GM06990 (cell line): Measurements from ENCODE around the gene BRCA2.
"Not testable (repeated sequence)": the region's sequence is repeated elsewhere in the genome, so short reads cannot be mapped to it uniquely, and the experiment has no call there.

ENCODE experiments used
- DNase-seq: peaks from one replicate; pipeline ENCODE4 v3.0.0-alpha.2; 2011; ENCODE audit not compliant: insufficient read length; ENCODE audit errors: extremely low read depth
- H3K27me3 ChIP-seq: replicated peaks from 2 replicates; pipeline ENCODE4 v1.6.0; 2011; ENCODE audit warnings: low read length; ENCODE audit not compliant: control insufficient read depth, insufficient read depth
- H3K36me3 ChIP-seq: 2 replicates; pipeline ENCODE4 v1.5.1; 2011; ENCODE audit warnings: low read length; ENCODE audit not compliant: control insufficient read depth, insufficient read depth
- H3K4me3 ChIP-seq: replicated peaks from 2 replicates; pipeline ENCODE4 v1.5.1; 2011; ENCODE audit warnings: low read depth, mild to moderate bottlenecking, control low read depth, low read length
- CTCF ChIP-seq: IDR thresholded peaks from 2 replicates; pipeline ENCODE4 v1.5.1; 2011; ENCODE audit warnings: low read length, control low read depth, mild to moderate bottlenecking, inconsistent platforms; ENCODE audit not compliant: insufficient read depth, poor library complexity, severe bottlenecking

BRCA2 gene

GRCh38 chr13:32323912-32324311, 8.6 kb downstream of the BRCA2 start:
- TF ChIP-seq CTCF = no peak
- H3K36me3 ChIP-seq = no peaks in the 10 kb centered on the region; the same call in 1 of the 2 replicates
- H3K4me3 ChIP-seq = no peak overlapping the region
- H3K27me3 ChIP-seq = no peaks in the 10 kb centered on the region
- DNase-seq = no peak

GRCh38 chr13:32330441-32330840, 15.1 kb downstream of the BRCA2 start:
- Histone ChIP-seq H3K27me3 (no peaks in the 10 kb centered on the region), H3K36me3 (peaks cover 3% of the 10 kb centered on the region), H3K4me3 (no peak overlapping the region)
- no peak for TF ChIP-seq CTCF
- no peak for DNase-seq

- DNase-seq = no peak
- TF ChIP-seq CTCF = no peak
- peaks cover 5% of the 10 kb centered on the region for H3K36me3 ChIP-seq
These were observed 19.4 kb downstream of the BRCA2 start for GRCh38 chr13:32334671-32335070.

GRCh38 chr13:32340914-32341313, 25.6 kb downstream of the BRCA2 start:
- H3K36me3 ChIP-seq = peaks cover 2% of the 10 kb centered on the region; the same call in 1 of the 2 replicates
- no peak for DNase-seq
- H3K4me3 ChIP-seq = no peak overlapping the region

More at GRCh38 chr13:32334671-32335070, 19.4 kb downstream of the BRCA2 start:
- Histone ChIP-seq H3K4me3 (no peak overlapping the region), H3K27me3 (no peaks in the 10 kb centered on the region)

GRCh38 chr13:32347651-32348050, 32.3 kb downstream of the BRCA2 start:
- no peak for TF ChIP-seq CTCF
- Histone ChIP-seq H3K27me3 (no peaks in the 10 kb centered on the region), H3K36me3 (peaks cover 2% of the 10 kb centered on the region), H3K4me3 (no peak overlapping the region)
- no peak for DNase-seq

More at GRCh38 chr13:32340914-32341313, 25.6 kb downstream of the BRCA2 start:
- TF ChIP-seq CTCF = no peak
- no peaks in the 10 kb centered on the region for H3K27me3 ChIP-seq

GRCh38 chr13:32350839-32351441, 35.6 kb downstream of the BRCA2 start:
- not testable (repeated sequence) for H3K27me3 ChIP-seq, H3K36me3 ChIP-seq, DNase-seq, H3K4me3 ChIP-seq
